ENCODE measurements around the gene CPEB2. TPM values are rescaled to one million over a fixed set of nuclear protein-coding genes. Genes with fewer than 3 reads are reported as not detected.

Gene CPEB2
- total and polyA plus RNA-seq, 2 of the 8 experiments (the other 6 are each of a cell fraction or from before 2014, with no cell fraction given) = 0.39 to 1.9 TPM

GRCh38 chr4:15106399-15106798 lies 104.1 kb downstream of the CPEB2 start (continued):
- TF ChIP-seq CHD7 (IDR thresholded peaks at IDR 0.05; ENCODE audit: insufficient replicate concordance, low read length) (no peak), SP2 (IDR thresholded peaks at IDR 0.05; ENCODE audit: low read length) (no peak), SIN3A (conservative IDR thresholded peaks at IDR 0.05 in 1 of 2, IDR thresholded peaks at IDR 0.05 in 1 of 2; ENCODE audit: low read depth in 1 of 2, low read length in 2 of 2) (no peak), RFX5 (IDR thresholded peaks at IDR 0.05; ENCODE audit: borderline replicate concordance, low read depth, low read length) (no peak), JUND (IDR thresholded peaks at IDR 0.05; ENCODE audit: low read length) (no peak), RXRA (IDR thresholded peaks at IDR 0.05; ENCODE audit: insufficient read depth, low read depth, low read length) (no peak), HDAC2 (IDR thresholded peaks at IDR 0.05; ENCODE audit: borderline replicate concordance in 1 of 2, low read depth in 2 of 2, low read length in 2 of 2) (no peak), ATF3 (IDR thresholded peaks at IDR 0.05; ENCODE audit: insufficient read depth, low read depth, low read length) (no peak)

Data from H1 (cell line).